HG02610 (cell line): Measurements from ENCODE around the gene ZFAND3.

ENCODE experiments used
- ATAC-seq: cut with Tn5 transposase; IDR thresholded peaks from one replicate; pipeline ENCODE4 v1.9.1; 2021; ENCODE audit warnings: mild to moderate bottlenecking, moderate library complexity; ENCODE audit not compliant: unreplicated experiment

ZFAND3 gene

DNA sequence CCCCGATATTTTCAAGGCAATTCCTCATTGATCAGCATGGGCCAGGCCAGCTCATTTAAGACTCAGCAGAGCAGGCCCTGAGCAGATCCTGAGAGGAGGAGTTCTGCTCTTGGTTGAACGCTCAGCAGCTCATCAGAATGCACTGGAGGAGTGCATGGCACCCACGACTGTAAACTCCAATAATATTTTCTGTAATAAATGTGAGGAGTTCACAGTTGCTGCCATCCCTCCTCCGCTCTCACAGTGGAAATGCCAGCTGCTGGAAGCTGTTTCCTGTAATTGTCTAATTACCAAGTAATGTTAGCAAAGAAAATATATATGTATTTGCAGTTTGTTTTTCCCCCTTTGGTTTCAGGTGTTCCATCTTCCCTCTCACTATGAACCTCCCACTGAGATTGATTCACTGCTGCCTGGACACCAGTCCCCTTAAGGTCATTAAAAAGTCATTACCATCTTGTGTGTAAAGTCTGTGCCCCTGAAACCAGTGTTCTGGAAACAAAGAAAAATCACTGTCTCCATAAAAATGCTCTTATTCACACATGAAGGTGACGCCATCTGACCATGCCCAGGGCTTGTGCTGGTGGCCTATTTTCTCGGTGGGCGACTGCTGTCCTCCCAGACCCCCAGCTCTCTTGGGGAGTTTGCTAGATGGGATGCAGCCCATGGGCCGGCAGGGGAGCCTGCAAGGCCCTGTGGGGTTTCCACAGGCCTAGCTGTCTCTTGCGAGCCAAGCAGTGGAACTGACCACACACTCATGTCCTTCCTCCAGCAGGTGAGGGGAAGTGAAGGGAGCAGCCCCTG is 374.2 kb downstream of the ZFAND3 start:
- no peak for ATAC-seq

DNA sequence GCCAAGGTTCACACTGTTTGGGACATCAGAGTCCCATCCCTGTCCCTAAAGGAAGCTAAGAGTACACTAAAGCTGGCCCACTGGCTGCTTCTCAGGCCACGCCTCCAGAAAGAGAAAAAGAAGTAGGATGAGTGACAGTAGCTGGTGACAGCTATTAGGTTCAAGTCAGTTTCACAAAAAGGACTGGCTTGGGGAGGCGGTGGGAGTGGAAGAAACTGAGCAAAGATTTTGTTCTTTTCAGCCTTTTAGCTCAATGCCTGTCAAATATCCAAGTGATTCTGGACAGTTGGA is 374.7 kb downstream of the ZFAND3 start:
- no peak for ATAC-seq

- ATAC-seq: no peak
These were observed 375.1 kb downstream of the ZFAND3 start for GRCh38 chr6:38194589-38194988.

DNA sequence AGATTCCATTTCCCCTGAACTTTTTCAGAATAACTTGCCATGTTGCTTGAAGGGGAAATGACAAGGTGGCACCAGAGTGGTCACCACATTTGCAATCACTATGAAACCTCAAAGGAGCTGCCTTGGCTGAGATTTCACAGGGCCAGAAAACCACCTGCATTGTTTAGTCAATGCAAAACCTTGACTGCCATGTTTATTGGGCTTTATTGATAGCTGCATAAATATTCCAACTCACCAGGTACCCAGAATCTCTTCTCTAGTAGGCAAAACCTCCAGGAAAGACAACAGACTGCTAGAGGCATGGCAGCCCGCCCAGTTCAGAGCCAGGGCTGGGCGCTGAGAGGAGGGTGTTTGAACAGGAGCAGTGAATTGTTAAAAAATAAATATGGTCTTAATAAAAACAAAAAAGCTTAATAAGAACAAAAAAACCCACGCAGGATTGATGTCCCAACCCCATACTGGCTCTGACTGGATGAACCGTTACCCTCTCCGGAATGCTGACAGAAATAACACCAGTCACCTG is 375.6 kb downstream of the ZFAND3 start:
- ATAC-seq: no peak

DNA sequence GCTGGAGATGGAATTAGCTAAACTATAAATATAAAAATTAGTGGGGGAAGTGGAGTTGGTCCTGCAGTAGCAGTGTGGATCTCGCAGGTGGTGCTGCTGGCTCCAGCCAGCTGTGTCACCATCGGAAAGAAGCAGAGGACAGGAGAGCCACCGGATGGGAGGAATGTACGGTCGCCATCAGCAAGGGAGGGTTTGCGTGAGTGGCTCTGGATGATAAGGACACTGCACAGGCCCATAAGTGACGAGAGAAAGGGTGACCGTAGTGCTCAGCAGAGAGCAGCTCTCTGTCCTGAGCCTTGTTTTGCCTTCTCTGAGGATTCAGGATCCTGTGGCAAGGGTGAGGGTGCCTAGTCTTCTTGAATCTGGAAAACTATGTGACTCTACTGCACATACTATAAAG is 378.7 kb downstream of the ZFAND3 start:
- no peak for ATAC-seq
